Astrocyte (in vitro differentiated cells and primary cell): ENCODE data around the gene CACNA1F.

Experiments
- EZH2 ChIP-seq: IDR thresholded peaks from 2 replicates; pipeline ENCODE4 v1.6.1; 2012; ENCODE audit warnings: mild to moderate bottlenecking, low read length, inconsistent platforms; ENCODE audit not compliant: insufficient read depth
- TF ChIP-seq, protein P1 (sequence below): IDR thresholded peaks from 2 replicates; pipeline ENCODE4 v1.5.1; 2011; ENCODE audit warnings: low read depth, mild to moderate bottlenecking, inconsistent platforms, low read length, moderate library complexity; ENCODE audit not compliant: insufficient read depth

DNA sequence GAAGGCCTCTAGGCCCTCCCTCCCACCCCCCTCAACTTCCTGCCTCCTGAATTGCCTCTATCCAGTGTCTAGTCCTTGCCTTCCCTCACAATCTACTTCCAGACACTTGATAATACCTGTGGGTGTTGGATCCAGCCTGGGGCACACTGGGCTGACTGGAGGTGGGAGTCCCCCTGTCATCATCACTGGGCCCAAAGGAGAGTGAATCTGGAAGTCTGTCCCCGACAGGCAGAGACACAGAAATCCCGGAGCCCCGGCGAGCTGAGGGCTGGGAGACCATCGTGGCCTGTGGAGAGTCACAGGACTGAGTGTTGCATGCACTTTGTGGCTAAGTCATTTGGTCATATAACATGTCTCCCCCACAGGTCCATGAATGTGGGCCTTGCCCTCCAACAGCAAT, 24.7 kb downstream of the CACNA1F start:
- TF ChIP-seq, protein P1, sequence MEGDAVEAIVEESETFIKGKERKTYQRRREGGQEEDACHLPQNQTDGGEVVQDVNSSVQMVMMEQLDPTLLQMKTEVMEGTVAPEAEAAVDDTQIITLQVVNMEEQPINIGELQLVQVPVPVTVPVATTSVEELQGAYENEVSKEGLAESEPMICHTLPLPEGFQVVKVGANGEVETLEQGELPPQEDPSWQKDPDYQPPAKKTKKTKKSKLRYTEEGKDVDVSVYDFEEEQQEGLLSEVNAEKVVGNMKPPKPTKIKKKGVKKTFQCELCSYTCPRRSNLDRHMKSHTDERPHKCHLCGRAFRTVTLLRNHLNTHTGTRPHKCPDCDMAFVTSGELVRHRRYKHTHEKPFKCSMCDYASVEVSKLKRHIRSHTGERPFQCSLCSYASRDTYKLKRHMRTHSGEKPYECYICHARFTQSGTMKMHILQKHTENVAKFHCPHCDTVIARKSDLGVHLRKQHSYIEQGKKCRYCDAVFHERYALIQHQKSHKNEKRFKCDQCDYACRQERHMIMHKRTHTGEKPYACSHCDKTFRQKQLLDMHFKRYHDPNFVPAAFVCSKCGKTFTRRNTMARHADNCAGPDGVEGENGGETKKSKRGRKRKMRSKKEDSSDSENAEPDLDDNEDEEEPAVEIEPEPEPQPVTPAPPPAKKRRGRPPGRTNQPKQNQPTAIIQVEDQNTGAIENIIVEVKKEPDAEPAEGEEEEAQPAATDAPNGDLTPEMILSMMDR: no peak
- TF ChIP-seq EZH2: no peak
